Left ventricle myocardium inferior (tissue), 1 donor: Measurements from ENCODE around the gene LBX1. TPM values are rescaled to one million over a fixed set of nuclear protein-coding genes. Genes with fewer than 3 reads are reported as not detected.
"Not testable (repeated sequence)": the region's sequence is repeated elsewhere in the genome, so short reads cannot be mapped to it uniquely, and the experiment has no call there.

Experiments
- DNase-seq: peaks from one replicate; pipeline ENCODE4 v3.0.0-alpha.2; 2020
- H3K27ac ChIP-seq: fragments of 200-600 bp; replicated peaks from 2 replicates; pipeline ENCODE4 v1.8.0; 2021
- H3K27me3 ChIP-seq: fragments of 200-600 bp; 2 replicates; pipeline ENCODE4 v1.8.0; 2021; ENCODE audit warnings: low read depth
- H3K36me3 ChIP-seq: fragments of 200-600 bp; 2 replicates; pipeline ENCODE4 v1.8.0; 2021
- H3K4me1 ChIP-seq: fragments of 200-600 bp; 2 replicates; pipeline ENCODE4 v1.8.0; 2021
- H3K4me3 ChIP-seq: fragments of 200-600 bp; 2 replicates; pipeline ENCODE4 v1.8.0; 2021; ENCODE audit warnings: mild to moderate bottlenecking, moderate library complexity
- H3K9me3 ChIP-seq: fragments of 200-600 bp; replicated peaks from 2 replicates; pipeline ENCODE4 v1.8.0; 2021
- CTCF ChIP-seq: fragments of 200-600 bp; IDR thresholded peaks from 2 replicates; pipeline ENCODE4 v1.8.0; 2021; ENCODE audit warnings: antibody characterized with exemption, mild to moderate bottlenecking, borderline replicate concordance
- intact Hi-C: fragments of 100-400 bp; cut with micrococcal nuclease; formaldehyde crosslinking; loops from one replicate; pipeline ENCODE4 v1.11.0; 2022
- total RNA-seq: library from RNA; stranded (reverse); fragmentation: NEBNext Ultra II Directional; extraction: Animal tissue kit (Norgen Biotek cat#: 25700); gene quantifications from one replicate; pipeline ENCODE4 v1.2.1, GENCODE V29; 2021
- donor health status: DM: no; HTN: yes; CAD: no; lungs with severe emphysema.

Gene LBX1
- total RNA-seq, 1 donor from 2014 or later = not detected

DNA sequence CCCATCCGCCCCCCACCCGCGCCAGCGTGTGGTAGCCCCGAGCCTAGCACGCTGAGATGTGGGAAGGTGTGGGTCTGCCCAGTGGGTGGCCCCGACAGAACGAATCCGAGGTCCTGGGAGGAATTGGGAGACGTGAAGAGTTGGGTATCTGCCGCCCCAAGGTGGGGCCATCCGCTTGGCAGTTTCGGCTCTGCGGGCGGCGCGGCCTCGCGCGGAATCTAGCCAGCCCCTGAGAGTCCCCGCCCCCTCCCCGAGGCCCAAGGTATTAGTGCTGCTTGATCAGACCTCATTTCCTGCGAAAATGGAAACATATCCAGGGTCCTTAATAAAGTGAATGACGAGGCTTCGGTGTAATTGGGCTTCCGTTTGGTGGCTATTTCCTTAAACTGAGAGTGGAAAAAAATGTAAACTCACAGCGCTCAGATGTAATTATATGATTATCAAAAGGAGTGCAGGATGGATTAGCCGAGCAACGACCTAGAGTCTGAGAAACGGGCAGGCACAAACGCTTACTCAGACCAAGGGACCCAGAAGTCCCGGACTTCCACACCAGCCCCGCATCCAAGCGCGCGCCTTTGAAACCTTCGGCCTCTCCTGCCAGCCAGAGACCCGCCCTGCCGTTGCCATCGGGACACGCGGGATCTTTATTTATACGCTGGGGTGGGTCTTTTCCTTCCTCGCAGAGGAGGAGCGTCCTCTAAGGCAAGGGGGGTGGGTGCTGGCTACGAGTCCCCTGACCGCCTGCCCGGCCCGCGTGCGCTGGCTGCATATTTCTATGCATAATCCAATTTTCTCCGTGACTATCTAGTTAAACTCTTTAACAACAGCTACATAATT lies 12.8 kb downstream of the LBX1 start:
- H3K4me3 ChIP-seq = no peak overlapping the region
- peaks cover 100% of the 10 kb centered on the region for H3K27me3 ChIP-seq
- no peaks in the 10 kb centered on the region for H3K9me3 ChIP-seq
- no peak overlapping the region for H3K27ac ChIP-seq
- DNase-seq = no peak
- no peak for TF ChIP-seq CTCF
- intact Hi-C loops = no loop called here
- H3K36me3 ChIP-seq = no peaks in the 10 kb centered on the region
- peaks cover 48% of the 10 kb centered on the region for H3K4me1 ChIP-seq

- peaks cover 100% of the 10 kb centered on the region for H3K27me3 ChIP-seq
- no peak for TF ChIP-seq CTCF
- H3K4me3 ChIP-seq = no peak overlapping the region
- no peak for DNase-seq
- H3K4me1 ChIP-seq = peaks cover 48% of the 10 kb centered on the region
- intact Hi-C loops = no loop called here
- no peaks in the 10 kb centered on the region for H3K9me3 ChIP-seq
- H3K36me3 ChIP-seq = no peaks in the 10 kb centered on the region
- H3K27ac ChIP-seq = no peak overlapping the region
Observed at GRCh38 chr10:101215397-101216206, 13.7 kb downstream of the LBX1 start.

- TF ChIP-seq CTCF = peak; percentile 93
- peaks cover 48% of the 10 kb centered on the region for H3K4me1 ChIP-seq
- H3K27ac ChIP-seq = no peak overlapping the region
- H3K4me3 ChIP-seq = peak overlapping the region; percentile 52
- intact Hi-C loops = no loop called here
- no peaks in the 10 kb centered on the region for H3K36me3 ChIP-seq
- peaks cover 100% of the 10 kb centered on the region for H3K27me3 ChIP-seq
- DNase-seq = peak; percentile 59
- H3K9me3 ChIP-seq = no peaks in the 10 kb centered on the region
Observed at GRCh38 chr10:101214446-101215396, 14.5 kb downstream of the LBX1 start.

GRCh38 chr10:101208543-101208942 lies 20.7 kb downstream of the LBX1 start:
- intact Hi-C loops = no loop called here
- peaks cover 100% of the 10 kb centered on the region for H3K27me3 ChIP-seq
- DNase-seq = no peak
- no peaks in the 10 kb centered on the region for H3K9me3 ChIP-seq
- TF ChIP-seq CTCF = no peak
- no peak overlapping the region for H3K4me3 ChIP-seq
- H3K4me1 ChIP-seq = peaks cover 2% of the 10 kb centered on the region
- H3K36me3 ChIP-seq = no peaks in the 10 kb centered on the region
- H3K27ac ChIP-seq = no peak overlapping the region

GRCh38 chr10:101207026-101207425 lies 22.2 kb downstream of the LBX1 start:
- H3K9me3 ChIP-seq = no peaks in the 10 kb centered on the region
- intact Hi-C loops = no loop called here
- no peak overlapping the region for H3K4me3 ChIP-seq
- H3K27me3 ChIP-seq = peaks cover 100% of the 10 kb centered on the region
- no peaks in the 10 kb centered on the region for H3K36me3 ChIP-seq
- no peak overlapping the region for H3K27ac ChIP-seq
- H3K4me1 ChIP-seq = no peaks in the 10 kb centered on the region
- DNase-seq = no peak
- no peak for TF ChIP-seq CTCF

DNA sequence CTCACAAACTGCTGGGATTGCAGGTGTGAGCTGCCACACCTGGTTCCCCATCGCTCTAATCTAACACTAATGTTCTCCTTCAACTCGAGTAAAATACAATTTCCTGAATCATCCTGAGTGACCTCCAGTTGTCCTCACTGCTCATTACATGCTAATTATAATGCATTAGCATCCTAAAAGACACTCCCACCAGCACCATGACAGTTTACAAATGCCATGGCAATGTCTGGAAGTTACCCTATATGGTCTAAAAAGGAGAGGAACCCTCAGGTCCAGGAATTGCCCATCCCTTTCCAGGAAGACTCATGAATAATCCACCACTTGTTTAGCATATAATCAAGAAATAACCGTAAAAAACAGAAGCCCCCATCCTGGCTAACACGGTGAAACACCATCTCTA lies 26.6 kb downstream of the LBX1 start:
- H3K36me3 ChIP-seq, H3K9me3 ChIP-seq, intact Hi-C loops, DNase-seq, H3K27ac ChIP-seq, H3K4me1 ChIP-seq, H3K4me3 ChIP-seq: not testable (repeated sequence)
- H3K27me3 ChIP-seq = peaks cover 94% of the 10 kb centered on the region

GRCh38 chr10:101198326-101198977 lies 30.8 kb downstream of the LBX1 start:
- intact Hi-C loops, H3K36me3 ChIP-seq, DNase-seq, H3K4me3 ChIP-seq, H3K27ac ChIP-seq, H3K4me1 ChIP-seq, H3K9me3 ChIP-seq: not testable (repeated sequence)
- peaks cover 92% of the 10 kb centered on the region for H3K27me3 ChIP-seq
